Lower lobe of right lung (tissue), 2 donors: ENCODE results near the gene SLC4A7. TPM values are rescaled to one million over a fixed set of nuclear protein-coding genes. Genes with fewer than 3 reads are reported as not detected.
A peak's percentile ranks its signal among the peaks of the same experiment; 100 is the strongest.
"Not testable (repeated sequence)": the region's sequence is repeated elsewhere in the genome, so short reads cannot be mapped to it uniquely, and the experiment has no call there.

Source experiments
- ATAC-seq, 2 donors: fragments of 200-7000 bp; cut with Tn5 transposase; one replicate each; pipeline ENCODE4 v1.9.1; 2020 to 2022; ENCODE audit warnings: mild to moderate bottlenecking in 2 of 2, moderate library complexity in 2 of 2
- DNase-seq: peaks from one replicate; pipeline ENCODE4 v3.0.0-alpha.2; 2020
- H3K27ac ChIP-seq: fragments of 200-600 bp; one replicate; pipeline ENCODE4 v1.8.0; 2022
- H3K27me3 ChIP-seq: fragments of 200-600 bp; one replicate; pipeline ENCODE4 v1.8.0; 2022; ENCODE audit warnings: low read depth
- H3K36me3 ChIP-seq: fragments of 200-600 bp; one replicate; pipeline ENCODE4 v1.8.0; 2022; ENCODE audit warnings: mild to moderate bottlenecking
- H3K4me1 ChIP-seq: fragments of 200-600 bp; one replicate; pipeline ENCODE4 v1.8.0; 2022
- H3K4me3 ChIP-seq: fragments of 200-600 bp; one replicate; pipeline ENCODE4 v1.8.0; 2022; ENCODE audit warnings: mild to moderate bottlenecking
- H3K9me3 ChIP-seq: fragments of 200-600 bp; one replicate; pipeline ENCODE4 v1.8.0; 2022
- intact Hi-C: fragments of 100-400 bp; cut with DNase I; formaldehyde crosslinking; loops from one replicate; pipeline ENCODE4 v1.11.0; 2022
- total RNA-seq: library from RNA; stranded (reverse); fragmentation: NEBNext Ultra II Directional; extraction: Animal tissue kit (Norgen Biotek cat#: 25700); gene quantifications from one replicate; pipeline ENCODE4 v1.2.1, GENCODE V29; 2021
- TF ChIP-seq, protein P1 (sequence below): fragments of 200-600 bp; IDR thresholded peaks from one replicate; pipeline ENCODE4 v1.8.0; 2022; ENCODE audit warnings: antibody characterized with exemption, mild to moderate bottlenecking
- donor health status: DM: no; HTN: yes; CAD: no; lungs with severe emphysema.

The SLC4A7 gene
- total RNA-seq, 1 donor from 2014 or later, result 17.2 TPM

DNA sequence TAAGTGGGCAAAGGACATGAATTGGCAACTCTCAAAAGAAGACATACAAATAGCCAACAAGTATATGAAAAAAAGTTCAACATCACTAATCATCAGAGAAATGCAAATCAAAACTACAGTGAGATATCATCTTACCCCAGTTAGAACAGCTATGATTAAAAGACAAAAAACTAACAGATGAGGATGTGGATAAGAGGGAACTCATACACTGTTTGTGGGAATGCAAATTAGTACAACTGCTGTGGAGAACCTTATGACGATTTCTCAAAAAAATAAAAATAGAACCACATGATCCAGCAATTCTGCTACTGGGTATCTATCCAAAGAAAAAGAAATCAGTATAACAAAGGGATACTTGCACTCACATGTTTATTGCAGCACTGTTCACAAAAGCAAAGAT, 143.7 kb downstream of the SLC4A7 start:
- intact Hi-C loops, result no loop called here
- DNase-seq (no peak), ATAC-seq (no peak)
- no peaks in the 10 kb centered on the region for H3K36me3 ChIP-seq
- no peak overlapping the region for H3K27ac ChIP-seq
- H3K9me3 ChIP-seq, result no peaks in the 10 kb centered on the region
- no peak overlapping the region for H3K4me3 ChIP-seq
- no peaks in the 10 kb centered on the region for H3K4me1 ChIP-seq
- no peaks in the 10 kb centered on the region for H3K27me3 ChIP-seq
- TF ChIP-seq, protein P1, sequence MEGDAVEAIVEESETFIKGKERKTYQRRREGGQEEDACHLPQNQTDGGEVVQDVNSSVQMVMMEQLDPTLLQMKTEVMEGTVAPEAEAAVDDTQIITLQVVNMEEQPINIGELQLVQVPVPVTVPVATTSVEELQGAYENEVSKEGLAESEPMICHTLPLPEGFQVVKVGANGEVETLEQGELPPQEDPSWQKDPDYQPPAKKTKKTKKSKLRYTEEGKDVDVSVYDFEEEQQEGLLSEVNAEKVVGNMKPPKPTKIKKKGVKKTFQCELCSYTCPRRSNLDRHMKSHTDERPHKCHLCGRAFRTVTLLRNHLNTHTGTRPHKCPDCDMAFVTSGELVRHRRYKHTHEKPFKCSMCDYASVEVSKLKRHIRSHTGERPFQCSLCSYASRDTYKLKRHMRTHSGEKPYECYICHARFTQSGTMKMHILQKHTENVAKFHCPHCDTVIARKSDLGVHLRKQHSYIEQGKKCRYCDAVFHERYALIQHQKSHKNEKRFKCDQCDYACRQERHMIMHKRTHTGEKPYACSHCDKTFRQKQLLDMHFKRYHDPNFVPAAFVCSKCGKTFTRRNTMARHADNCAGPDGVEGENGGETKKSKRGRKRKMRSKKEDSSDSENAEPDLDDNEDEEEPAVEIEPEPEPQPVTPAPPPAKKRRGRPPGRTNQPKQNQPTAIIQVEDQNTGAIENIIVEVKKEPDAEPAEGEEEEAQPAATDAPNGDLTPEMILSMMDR, result no peak

DNA sequence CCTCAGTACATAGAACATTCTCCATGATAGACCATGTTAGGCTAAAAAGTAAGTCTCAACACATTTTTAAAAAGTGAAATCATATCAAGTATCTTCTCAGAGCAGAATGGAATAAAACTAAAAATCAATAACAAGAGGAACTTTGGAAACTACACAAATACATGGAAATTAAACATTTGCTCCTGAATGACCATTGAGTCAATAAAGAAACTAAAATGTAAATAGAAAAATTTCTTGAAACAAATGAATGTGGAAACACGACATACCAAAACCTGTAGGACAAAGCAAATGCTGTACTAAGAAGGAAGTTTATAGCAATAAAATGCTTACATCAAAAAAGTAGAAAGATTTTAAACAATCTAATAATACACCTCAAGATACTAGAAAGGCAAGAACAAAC, 148.6 kb downstream of the SLC4A7 start:
- TF ChIP-seq, protein P1, result no peak
- H3K36me3 ChIP-seq, result no peaks in the 10 kb centered on the region
- ATAC-seq, result no peak
- no peak overlapping the region for H3K4me3 ChIP-seq
- no peaks in the 10 kb centered on the region for H3K9me3 ChIP-seq
- H3K27ac ChIP-seq, result no peak overlapping the region
- DNase-seq, result no peak
- H3K4me1 ChIP-seq, result no peaks in the 10 kb centered on the region
- H3K27me3 ChIP-seq, result no peaks in the 10 kb centered on the region
- intact Hi-C loops, result no loop called here

DNA sequence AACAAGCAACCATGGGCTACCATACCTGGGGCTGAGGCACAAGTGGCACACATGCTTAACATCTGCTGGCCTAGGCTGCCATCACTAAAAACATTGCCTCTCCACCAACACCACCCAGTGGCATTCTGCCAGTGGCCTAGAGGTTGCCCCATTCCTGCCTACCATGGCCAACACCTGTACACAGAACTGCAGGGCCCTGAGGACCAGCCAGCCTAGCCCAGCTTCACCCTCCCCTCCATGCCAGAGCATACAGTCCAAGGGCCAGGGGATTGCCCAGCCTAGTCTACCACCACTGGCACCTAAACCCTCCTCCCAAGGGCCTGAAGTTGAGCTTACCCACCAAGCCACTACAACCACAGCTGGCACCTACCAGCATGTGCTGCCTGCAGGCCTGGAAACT, 150.3 kb downstream of the SLC4A7 start:
- Histone ChIP-seq H3K36me3 (no peaks in the 10 kb centered on the region), H3K4me3 (no peak overlapping the region), H3K4me1 (no peaks in the 10 kb centered on the region), H3K27ac (no peak overlapping the region), H3K9me3 (no peaks in the 10 kb centered on the region), H3K27me3 (no peaks in the 10 kb centered on the region)
- ATAC-seq (no peak), DNase-seq (no peak)
- TF ChIP-seq, protein P1, result no peak
- intact Hi-C loops, result no loop called here

DNA sequence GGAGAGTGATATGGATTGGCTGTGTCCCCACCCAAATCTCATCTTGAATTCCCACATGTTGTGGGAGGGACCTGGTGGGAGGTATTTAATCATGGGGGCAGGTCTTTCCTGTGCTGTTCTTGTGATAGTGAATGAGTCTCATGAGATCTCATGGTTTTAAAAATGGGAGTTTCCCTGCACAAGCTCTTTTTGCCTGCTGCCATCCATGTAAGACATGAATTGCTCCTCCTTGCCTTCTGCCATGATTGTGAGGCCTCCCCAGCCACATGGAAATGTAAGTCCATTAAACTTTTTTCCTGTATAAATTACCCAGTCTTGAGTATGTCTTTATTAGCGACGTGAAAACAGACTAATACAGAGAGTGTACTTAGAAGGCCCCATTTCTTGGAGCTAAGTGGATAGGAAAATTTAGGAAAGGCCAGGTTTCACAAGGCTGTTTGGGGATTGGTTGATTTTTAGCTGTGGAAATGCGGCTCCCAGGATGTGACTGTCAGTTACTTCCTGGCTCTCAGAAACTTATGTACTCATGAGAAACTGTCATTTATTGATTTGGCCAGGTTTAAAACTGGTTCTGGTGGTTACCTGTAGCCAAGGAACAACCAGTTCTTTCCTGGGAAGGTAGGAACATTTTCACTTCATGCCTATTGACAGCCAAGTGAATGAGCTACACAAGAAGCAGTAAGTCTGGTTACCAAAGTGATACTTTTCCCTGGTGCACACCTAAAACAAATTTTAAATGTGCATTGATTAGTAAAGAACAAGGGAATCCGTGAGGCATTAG, 155.0 kb downstream of the SLC4A7 start:
- DNase-seq, H3K4me1 ChIP-seq, intact Hi-C loops, H3K27ac ChIP-seq, H3K27me3 ChIP-seq, ATAC-seq, H3K4me3 ChIP-seq, H3K36me3 ChIP-seq, H3K9me3 ChIP-seq: not testable (repeated sequence)

DNA sequence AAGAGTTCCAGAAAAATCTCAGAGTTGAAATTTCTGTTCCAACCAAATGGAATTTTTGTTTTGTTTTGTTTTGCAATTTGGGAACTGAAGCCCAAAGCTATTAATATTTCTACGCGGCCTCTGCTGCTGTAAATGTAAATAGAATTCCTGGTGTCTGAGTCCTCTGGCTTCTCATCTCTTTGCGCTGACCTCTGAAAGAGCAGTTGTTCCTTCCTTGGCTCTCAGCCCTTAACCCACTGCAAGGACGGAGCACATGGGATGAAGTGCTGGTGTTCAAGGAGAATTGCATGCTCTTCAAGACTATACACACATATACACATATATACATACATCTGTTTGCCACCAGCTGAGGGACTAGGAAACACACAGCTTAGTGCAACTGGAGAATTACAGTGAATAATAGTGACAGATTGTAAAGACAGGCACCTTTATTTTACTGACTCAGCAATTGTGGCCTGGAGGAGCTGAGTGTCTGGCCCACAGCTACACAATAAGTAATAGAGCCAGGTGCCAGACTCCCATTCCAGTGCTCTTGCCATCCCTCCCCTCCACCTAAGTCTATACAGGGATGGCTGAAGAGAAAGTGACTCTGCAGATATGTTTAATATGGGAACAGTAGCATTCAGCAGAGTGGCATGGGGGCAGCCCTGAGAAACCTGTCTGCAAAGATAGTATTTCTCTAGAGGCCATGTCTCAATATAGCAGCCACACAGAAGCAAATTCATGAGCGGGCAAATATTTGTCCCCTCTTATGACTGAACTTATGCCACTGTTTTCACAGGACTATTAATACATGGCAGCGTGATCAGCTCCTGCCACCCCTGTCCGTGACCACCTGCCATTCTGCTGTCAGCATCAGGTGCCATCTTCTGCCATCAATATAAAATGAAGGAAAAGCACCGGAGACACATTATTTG, 157.3 kb downstream of the SLC4A7 start:
- DNase-seq (no peak), ATAC-seq (peak; percentile 25 to 52)
- H3K27me3 ChIP-seq, result no peaks in the 10 kb centered on the region
- H3K4me3 ChIP-seq, result no peak overlapping the region
- no peak overlapping the region for H3K27ac ChIP-seq
- TF ChIP-seq, protein P1, result no peak
- H3K36me3 ChIP-seq, result no peaks in the 10 kb centered on the region
- H3K4me1 ChIP-seq, result peaks cover 8% of the 10 kb centered on the region
- intact Hi-C loops, result no loop called here
- no peaks in the 10 kb centered on the region for H3K9me3 ChIP-seq

DNA sequence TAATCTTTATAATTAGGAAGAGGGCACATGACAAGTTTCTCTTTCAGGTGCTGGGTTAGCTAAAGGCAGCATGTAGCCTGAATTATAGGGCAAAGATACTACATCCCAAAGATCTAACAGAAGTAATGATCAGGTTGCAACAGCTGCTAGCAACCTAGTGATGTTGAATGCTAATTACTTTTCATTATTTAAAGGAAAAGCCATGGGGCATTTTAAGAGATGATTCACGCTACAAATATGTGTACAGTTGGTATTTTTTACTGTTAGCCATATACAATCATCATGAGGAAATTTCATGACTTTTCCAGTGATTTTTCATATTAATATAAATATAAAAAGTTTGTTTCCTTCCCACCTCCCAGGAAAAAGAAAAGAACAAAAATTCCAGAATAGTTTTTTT, 158.0 kb downstream of the SLC4A7 start:
- DNase-seq, result no peak
- Histone ChIP-seq H3K27me3 (no peaks in the 10 kb centered on the region), H3K27ac (peak overlapping the region; percentile 7), H3K9me3 (no peaks in the 10 kb centered on the region), H3K4me3 (no peak overlapping the region), H3K36me3 (no peaks in the 10 kb centered on the region), H3K4me1 (peaks cover 8% of the 10 kb centered on the region)
- intact Hi-C loops, result no loop called here
- TF ChIP-seq, protein P1, result no peak
- no peak for ATAC-seq
